A549 (cell line): ENCODE data around the gene LLGL2. TPM values are rescaled to one million over a fixed set of nuclear protein-coding genes. Genes with fewer than 3 reads are reported as not detected.

ENCODE experiments used
- ATAC-seq, 2 experiments: fragments of 200-7000 bp in 1 of 2; fragments of >200 bp in 1 of 2; cut with Nextera tagmentation in 1 of 2; cut with Tn5 transposase in 1 of 2; 3 replicates each; pipeline versions ENCODE4 v1.8.0 to v1.9.1; 2018 to 2020; ENCODE audit warnings: mild to moderate bottlenecking in 1 of 2, moderate library complexity in 1 of 2
- CTCF ChIA-PET: fragments of 300-600 bp; sonication (Branson Sonifier 250); formaldehyde crosslinking; extraction: SDS; loops from one replicate; lab custom pipeline; 2021; ENCODE audit warnings: antibody characterized with exemption, inconsistent platforms; lab: Yijun Ruan, JAX
- POLR2A ChIA-PET: fragments of 350-600 bp; formaldehyde crosslinking; extraction: SDS; loops from one replicate; lab custom pipeline; 2021; ENCODE audit warnings: antibody characterized with exemption, inconsistent platforms; lab: Yijun Ruan, JAX
- DNase-seq, 2 experiments: peaks; one replicate each; pipeline versions ENCODE4 v3.0.0 to v3.0.0-alpha.2; 2011 to 2016; ENCODE audit warnings: low read depth in 1 of 2, low spot score in 1 of 2
- FAIRE-seq: peaks from 2 replicates; lab custom pipeline; 2011; peaks lifted over from hg19 to GRCh38; lab: Jason Lieb, UNC
- H3K27ac ChIP-seq, 2 experiments: fragments of >200 bp; sonication (Bioruptor Twin); formaldehyde crosslinking; 3 replicates each; pipeline ENCODE4 v1.5.1; 2016 to 2017
- H3K4me1 ChIP-seq: fragments of >200 bp; sonication (Bioruptor Twin); formaldehyde crosslinking; 3 replicates; pipeline ENCODE4 v1.6.1; 2016
- H3K4me2 ChIP-seq: fragments of >200 bp; sonication (Bioruptor Twin); formaldehyde crosslinking; 3 replicates; pipeline ENCODE4 v1.6.1; 2016
- H3K4me3 ChIP-seq: fragments of >200 bp; sonication (Bioruptor Twin); formaldehyde crosslinking; 3 replicates; pipeline ENCODE4 v1.5.1; 2016
- H3K9me3 ChIP-seq: fragments of >200 bp; sonication (Bioruptor Twin); formaldehyde crosslinking; 3 replicates; pipeline ENCODE4 v1.6.1; 2016
- ATOH8 ChIP-seq: fragments of 250-450 bp; sonication (Bioruptor Pico); IDR thresholded peaks from 2 replicates; pipeline ENCODE4 v1.5.0; 2020; ENCODE audit warnings: low read depth, mild to moderate bottlenecking, moderate library complexity
- CBX2 ChIP-seq: fragments of 200-600 bp; sonication (generic); IDR thresholded peaks from 2 replicates; pipeline ENCODE4 v1.6.1; 2016; ENCODE audit warnings: low read depth, mild to moderate bottlenecking, borderline replicate concordance
- CHD4 ChIP-seq: fragments of 200-600 bp; sonication (generic); IDR thresholded peaks from 2 replicates; pipeline ENCODE4 v1.6.1; 2016; ENCODE audit warnings: antibody characterized with exemption, mild to moderate bottlenecking, borderline replicate concordance
- CTCF ChIP-seq: fragments of >200 bp; sonication (Bioruptor Twin); formaldehyde crosslinking; IDR thresholded peaks from 3 replicates; pipeline ENCODE4 v1.5.1; 2016
- E2F6 ChIP-seq: IDR thresholded peaks from 2 replicates; pipeline ENCODE4 v1.6.1; 2012; ENCODE audit warnings: low read depth, borderline replicate concordance
- FOXS1 ChIP-seq: fragments of 250-450 bp; sonication (Bioruptor Pico); IDR thresholded peaks from 2 replicates; pipeline ENCODE4 v1.5.0; 2020; ENCODE audit warnings: mild to moderate bottlenecking, moderate library complexity
- HMGXB4 ChIP-seq: fragments of 250-450 bp; sonication (Bioruptor Pico); IDR thresholded peaks from 2 replicates; pipeline ENCODE4 v1.5.0; 2021; ENCODE audit warnings: mild to moderate bottlenecking, moderate library complexity, borderline replicate concordance
- HOXB5 ChIP-seq: fragments of 250-450 bp; sonication (Bioruptor Pico); IDR thresholded peaks from 2 replicates; pipeline ENCODE4 v1.5.0; 2020; ENCODE audit warnings: mild to moderate bottlenecking, moderate library complexity
- KDM1A ChIP-seq: fragments of 200-600 bp; sonication (generic); IDR thresholded peaks from 2 replicates; pipeline ENCODE4 v1.6.1; 2016; ENCODE audit warnings: low read depth, mild to moderate bottlenecking
- MAX ChIP-seq: IDR thresholded peaks from 2 replicates; pipeline ENCODE4 v1.6.1; 2012
- NFE2L2 ChIP-seq: fragments of 150-350 bp; conservative IDR thresholded peaks from 2 replicates; pipeline ENCODE4 v1.6.1; 2014; ENCODE audit warnings: low read length
- NPAS2 ChIP-seq: fragments of 250-450 bp; sonication (Bioruptor Pico); IDR thresholded peaks from 2 replicates; pipeline ENCODE4 v1.8.0; 2022; ENCODE audit warnings: mild to moderate bottlenecking, moderate library complexity, borderline replicate concordance
- PHF8 ChIP-seq: fragments of 200-600 bp; sonication (generic); IDR thresholded peaks from 2 replicates; pipeline ENCODE4 v1.6.1; 2016; ENCODE audit warnings: low read depth, mild to moderate bottlenecking, antibody characterized with exemption, moderate library complexity, borderline replicate concordance
- POLR2A ChIP-seq: IDR thresholded peaks from 2 replicates; pipeline ENCODE4 v1.6.1; 2012; ENCODE audit warnings: mild to moderate bottlenecking, low read length
- TP53 ChIP-seq: fragments of 250-450 bp; sonication (Bioruptor Pico); IDR thresholded peaks from 2 replicates; pipeline ENCODE4 v1.5.0; 2021; ENCODE audit warnings: mild to moderate bottlenecking, moderate library complexity
- ZC3H11A ChIP-seq: fragments of 450-650 bp; IDR thresholded peaks from 2 replicates; pipeline ENCODE4 v1.6.1; 2014; ENCODE audit warnings: antibody characterized with exemption, mild to moderate bottlenecking
- WGBS: methylation state at CpG from one replicate; pipeline ENCODE4 v1.1.6; 2017; ENCODE audit errors: missing lambda C conversion rate; 5-methylcytosine and 5-hydroxymethylcytosine counted together
- polyA plus RNA-seq, 4 experiments: library from polyadenylated mRNA; depleted of rRNA in 3 of 4; stranded (reverse); fragments of >200 nt; fragmentation: RNase III in 1 of 4; extraction: RNeasy Plus Mini Kit Qiagen cat#74134 plus additional on column Dnase treatment in 1 of 4; gene quantifications; 2 replicates in 3 of 4; 3 replicates in 1 of 4; pipeline ENCODE4 v1.2.3, GENCODE V29; 2011 to 2017

Gene LLGL2
- polyA plus RNA-seq, 2 of the 4 experiments (the other 2 are of a cell fraction), result 18.9 to 35.0 TPM

- no peak for DNase-seq
- CTCF ChIA-PET, result interaction anchor here (0.6 to 2.1 kb wide), 11 partner anchors 8 to 189 kb away, joined by 3 to 7 read pairs (median 3); partner anchors contain the start of genes SMIM5 and TSEN54
- POLR2A ChIA-PET, result interaction anchor here (0.6 to 1.3 kb wide), 2 partner anchors 33 to 42 kb away, joined by 3 to 4 read pairs; partner anchors contain the start of gene TSEN54
Measured at GRCh38 chr17:75557852-75558665, 32.6 kb downstream of the LLGL2 start.

GRCh38 chr17:75558666-75559530 lies 33.4 kb downstream of the LLGL2 start:
- FAIRE-seq, result no peak
- 92% methylated on average over 32 of the region's 38 CpGs for WGBS
- Histone ChIP-seq H3K4me2 (peak overlapping the region; percentile 89), H3K4me3 (no peak overlapping the region), H3K27ac (peak overlapping the region; percentile 93 to 95), H3K9me3 (no peaks in the 10 kb centered on the region), H3K4me1 (peaks cover 67% of the 10 kb centered on the region)
- no peak for ATAC-seq
- DNase-seq, result no peak
- ChIA-PET CTCF (interaction anchor here (0.6 to 2.7 kb wide), 14 partner anchors 7 to 189 kb away, joined by 3 to 12 read pairs (median 4); partner anchors contain the start of genes SMIM5 and TSEN54), POLR2A (no interaction called here)
- TF ChIP-seq NFE2L2 (no peak), MAX (no peak), ZC3H11A (no peak), PHF8 (no peak), POLR2A (no peak), KDM1A (no peak), HMGXB4 (CRISPR knock-in tag) (no peak), ATOH8 (CRISPR knock-in tag) (no peak), CBX2 (no peak), TP53 (no peak), FOXS1 (no peak), CHD4 (no peak), NPAS2 (no peak), CTCF (no peak), HOXB5 (no peak)

More at GRCh38 chr17:75557852-75558665, 32.6 kb downstream of the LLGL2 start:
- Histone ChIP-seq H3K4me2 (peak overlapping the region; percentile 89), H3K4me1 (peaks cover 75% of the 10 kb centered on the region), H3K9me3 (no peaks in the 10 kb centered on the region), H3K4me3 (no peak overlapping the region), H3K27ac (peak overlapping the region; percentile 93 to 95)
- TF ChIP-seq CTCF (no peak), E2F6 (0 out of 2 replicates have a peak, but pooled peaks have one; percentile 2)
- no peak for FAIRE-seq
- ATAC-seq, result peak; percentile 20 to 38; a peak in 3 of 6 replicates
- WGBS, result 63% methylated on average over 17 of the region's 18 CpGs
